Measurements from ENCODE around the gene C1orf198.

The C1orf198 gene

DNA sequence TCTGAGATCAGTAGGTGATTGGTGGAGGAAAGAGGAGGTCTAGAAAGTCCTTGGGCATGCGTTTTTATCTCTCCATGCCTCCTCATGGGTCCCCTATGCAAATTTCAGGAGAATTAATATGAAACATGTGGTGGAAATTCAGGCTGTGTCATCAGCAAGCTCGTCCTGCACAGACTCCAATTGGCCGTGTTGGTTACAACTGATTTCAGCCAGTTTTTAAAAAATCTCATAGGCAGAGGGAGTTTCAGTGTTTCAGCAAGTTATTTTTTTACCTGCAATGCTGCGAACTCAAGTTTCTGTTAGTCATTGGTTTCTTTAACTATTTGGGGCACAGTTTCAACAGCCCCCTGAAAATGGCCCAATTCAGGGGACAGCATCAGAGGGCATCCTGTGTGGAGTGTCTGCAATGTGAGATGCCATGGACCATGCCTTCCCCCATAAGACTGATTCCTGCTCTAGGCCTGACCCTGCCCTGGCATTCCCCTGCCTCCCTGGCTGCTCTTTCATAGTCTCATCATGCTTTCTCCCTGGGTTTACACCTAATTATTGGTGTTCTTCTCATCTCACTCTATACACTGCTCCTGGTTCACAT lies 59.9 kb downstream of the C1orf198 start:
- no peak for DNase-seq (ENCODE audit: low spot score)

GRCh38 chr1:230807561-230808280 lies 60.6 kb downstream of the C1orf198 start:
- DNase-seq (ENCODE audit: low spot score) = no peak

- DNase-seq (ENCODE audit: low spot score) = no peak
Observed at GRCh38 chr1:230807029-230807428, 61.3 kb downstream of the C1orf198 start.

GRCh38 chr1:230806552-230806951 lies 61.8 kb downstream of the C1orf198 start:
- DNase-seq (ENCODE audit: low spot score) = no peak

DNA sequence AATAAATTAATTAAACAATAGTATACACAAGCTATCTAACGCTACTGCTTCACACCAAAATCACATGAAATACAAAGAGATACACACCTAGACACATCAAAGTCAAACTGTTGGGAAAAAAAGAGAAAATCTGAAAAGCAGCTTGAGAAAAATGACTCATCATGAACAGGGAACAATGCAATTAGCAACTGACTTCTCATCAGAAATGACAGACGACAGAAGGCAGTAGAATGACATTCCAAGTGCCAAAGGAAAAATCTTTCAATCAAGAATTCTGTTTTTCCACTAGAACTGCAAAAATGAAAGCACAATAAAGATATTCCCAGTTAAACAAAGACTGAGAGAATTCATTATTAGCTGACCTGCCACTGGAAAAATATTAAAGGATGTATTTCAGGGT lies 63.9 kb downstream of the C1orf198 start:
- no peak for DNase-seq (ENCODE audit: low spot score)

GRCh38 chr1:230800891-230801840 lies 67.2 kb downstream of the C1orf198 start:
- DNase-seq (ENCODE audit: low spot score) = no peak

DNA sequence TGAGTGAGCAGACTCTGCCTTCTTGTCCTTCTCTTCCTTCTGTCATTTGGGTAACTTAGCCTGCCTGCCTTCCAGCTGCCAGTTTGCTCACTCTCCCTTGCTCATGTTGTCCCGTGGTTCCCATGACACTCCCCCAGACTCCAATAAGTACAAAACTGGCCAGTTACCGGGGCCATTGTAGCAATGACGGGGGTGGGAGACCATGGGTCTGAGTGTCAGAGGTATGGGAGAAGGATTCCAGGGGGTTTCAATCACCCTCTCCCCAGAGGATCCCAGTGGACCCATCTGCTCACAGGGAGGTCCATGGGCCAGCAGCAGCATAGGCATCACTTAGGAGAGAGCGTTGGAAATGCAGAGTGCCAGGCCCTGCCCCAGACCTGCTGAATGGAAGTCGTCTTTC lies 69.8 kb downstream of the C1orf198 start:
- no peak for DNase-seq (ENCODE audit: low spot score)

DNA sequence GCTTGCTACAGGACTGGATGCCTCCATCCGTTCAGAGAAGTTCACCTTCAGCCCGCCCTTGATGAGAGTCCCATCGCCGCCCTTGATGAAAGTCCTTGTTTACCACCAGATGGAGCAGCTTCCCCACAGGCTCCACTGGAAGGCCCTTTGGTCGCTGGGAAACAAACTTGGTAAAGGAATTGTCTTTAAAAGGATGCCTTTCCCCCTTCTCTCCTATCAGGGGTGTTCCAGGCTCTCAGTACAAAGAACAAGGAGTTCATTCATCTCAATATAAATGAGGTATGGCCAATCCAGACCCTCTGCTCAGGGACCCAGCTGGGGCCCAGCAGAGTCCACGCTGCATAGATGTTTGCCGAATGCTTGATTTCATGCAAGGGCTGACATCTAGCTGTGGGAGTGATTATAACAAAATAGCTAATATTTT lies 70.4 kb downstream of the C1orf198 start:
- DNase-seq (ENCODE audit: low spot score) = peak; percentile 60

DNA sequence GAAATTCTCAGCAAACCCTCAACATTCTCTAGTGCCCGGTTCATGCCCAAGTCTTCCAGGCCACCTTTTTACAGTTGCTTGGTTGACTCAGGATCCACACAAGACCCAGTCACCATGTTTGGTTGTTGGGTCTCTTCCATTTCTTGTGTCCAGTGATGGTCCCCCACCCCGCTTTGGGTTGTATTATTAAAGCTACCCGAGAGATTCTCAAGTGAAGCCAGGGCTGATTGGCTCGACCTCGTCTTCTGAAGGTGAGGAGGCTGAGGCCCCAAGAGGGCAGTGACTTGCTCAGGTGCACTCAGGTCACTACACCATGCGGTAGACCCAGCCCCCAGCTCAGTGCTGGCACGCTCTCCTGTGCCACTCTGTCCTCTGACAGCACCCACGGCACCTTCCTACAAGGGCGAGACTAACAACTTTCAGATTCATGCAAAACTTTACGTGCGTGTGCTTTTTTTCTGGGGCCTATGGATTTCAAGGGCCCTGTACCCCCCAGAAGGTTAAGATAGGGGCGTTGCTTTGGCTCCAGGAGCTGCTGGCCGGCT lies 70.9 kb downstream of the C1orf198 start:
- no peak for DNase-seq (ENCODE audit: low spot score)

- no peak for DNase-seq (ENCODE audit: low spot score)
Observed at GRCh38 chr1:230796626-230797025, 71.7 kb downstream of the C1orf198 start.

DNA sequence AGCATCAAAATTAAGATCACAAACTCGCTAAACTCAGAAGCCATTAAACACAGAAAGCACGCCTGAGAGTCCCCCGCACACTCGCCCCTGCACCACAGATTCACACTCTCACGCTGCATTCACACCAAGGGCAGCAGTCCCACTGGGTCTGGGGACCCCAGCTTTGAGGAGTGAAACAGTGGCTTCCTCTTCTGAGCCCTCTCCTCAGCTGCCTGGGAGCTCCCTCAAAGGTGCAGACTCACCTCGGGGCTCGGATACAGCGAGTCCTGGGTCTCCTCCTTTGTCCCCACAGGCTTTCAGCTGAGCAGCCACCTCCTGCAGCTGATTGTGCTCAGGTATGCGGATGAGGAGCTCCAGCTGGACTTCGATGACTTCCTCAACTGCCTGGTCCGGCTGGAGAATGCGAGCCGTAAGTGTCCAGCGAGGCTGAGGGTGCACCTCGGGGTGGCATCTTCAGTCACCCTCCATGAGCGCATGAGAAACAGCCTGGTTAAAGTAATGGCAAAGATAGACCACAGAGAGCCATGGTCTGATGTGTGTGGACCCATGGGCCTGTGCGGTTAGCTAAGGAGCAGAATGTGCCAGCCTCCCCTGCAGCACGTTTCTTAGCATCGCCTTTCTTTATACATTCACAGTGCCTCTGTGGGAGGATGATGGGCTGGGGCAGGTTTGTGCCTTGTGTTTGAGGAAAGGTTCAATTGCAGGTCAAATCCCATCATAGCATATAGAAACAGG lies 73.3 kb downstream of the C1orf198 start:
- DNase-seq (ENCODE audit: low spot score) = no peak

DNA sequence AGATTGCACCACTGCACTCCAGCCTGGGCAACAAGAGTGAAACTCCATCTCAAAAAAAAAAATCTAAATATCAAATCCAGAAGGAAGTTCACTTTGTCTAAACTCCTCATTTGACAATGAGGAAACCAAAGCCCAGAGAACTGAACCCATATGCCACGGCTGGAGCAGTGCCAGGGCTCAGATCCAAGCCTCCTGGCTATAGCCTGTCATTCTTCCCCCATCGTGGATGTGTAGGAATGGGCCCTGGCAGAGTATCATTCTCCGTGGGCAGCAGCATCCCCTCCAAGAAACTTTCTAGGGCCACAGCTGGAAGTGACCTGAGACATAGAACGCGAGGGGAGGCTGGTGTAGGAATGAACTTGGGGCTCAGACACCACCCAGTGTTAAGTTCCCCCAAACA lies 73.9 kb downstream of the C1orf198 start:
- DNase-seq (ENCODE audit: low spot score) = no peak

DNA sequence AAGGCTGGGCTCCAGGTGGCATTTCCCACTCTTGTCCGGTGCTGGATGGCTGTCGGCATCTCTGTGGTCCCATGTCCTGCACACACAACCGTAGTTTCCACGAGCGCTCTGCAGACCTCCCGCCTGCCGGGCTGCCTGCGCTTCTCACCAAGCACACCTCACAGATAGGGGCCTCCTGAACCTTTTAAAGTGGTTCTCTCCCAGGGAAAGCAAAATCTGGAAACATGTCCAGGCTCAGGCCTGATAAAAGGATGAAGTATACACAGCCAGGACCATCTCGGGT lies 74.9 kb downstream of the C1orf198 start:
- DNase-seq (ENCODE audit: low spot score) = no peak

DNA sequence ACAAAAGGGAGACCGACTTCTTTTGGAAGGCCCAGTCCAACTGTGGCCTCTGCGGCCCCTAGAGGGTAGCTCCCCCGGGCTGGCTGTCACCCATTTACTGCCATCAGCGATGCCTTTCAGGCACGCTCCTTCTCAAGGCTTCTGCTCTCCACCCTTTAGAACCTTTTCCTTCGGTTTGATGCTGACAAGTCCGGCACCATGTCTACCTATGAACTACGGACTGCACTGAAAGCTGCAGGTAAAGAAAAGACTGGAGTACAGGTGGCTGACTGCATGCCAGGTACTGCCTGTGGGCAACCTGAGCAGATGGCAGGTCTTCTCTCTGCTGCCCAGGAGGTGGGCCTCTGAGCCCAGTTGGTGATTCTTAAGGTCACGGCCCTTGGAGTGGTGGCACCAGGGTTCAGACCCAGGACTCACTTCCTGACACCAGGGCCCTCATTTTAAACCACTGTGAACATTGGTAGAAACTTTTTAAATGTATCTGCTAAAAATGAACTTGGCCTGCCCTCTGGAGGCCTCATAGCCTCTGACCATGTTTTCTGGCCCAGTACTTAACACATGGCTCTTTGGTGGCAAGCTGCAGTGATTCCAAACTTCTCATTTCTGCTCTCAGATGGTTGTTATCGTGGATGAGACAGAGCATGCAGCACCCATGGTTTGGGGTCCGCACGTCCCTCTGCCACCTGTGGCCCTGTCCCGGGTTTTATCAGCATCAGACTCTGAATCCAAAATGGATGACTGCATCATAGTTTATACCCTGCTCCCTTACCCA lies 75.4 kb downstream of the C1orf198 start:
- DNase-seq (ENCODE audit: low spot score) = no peak

DNA sequence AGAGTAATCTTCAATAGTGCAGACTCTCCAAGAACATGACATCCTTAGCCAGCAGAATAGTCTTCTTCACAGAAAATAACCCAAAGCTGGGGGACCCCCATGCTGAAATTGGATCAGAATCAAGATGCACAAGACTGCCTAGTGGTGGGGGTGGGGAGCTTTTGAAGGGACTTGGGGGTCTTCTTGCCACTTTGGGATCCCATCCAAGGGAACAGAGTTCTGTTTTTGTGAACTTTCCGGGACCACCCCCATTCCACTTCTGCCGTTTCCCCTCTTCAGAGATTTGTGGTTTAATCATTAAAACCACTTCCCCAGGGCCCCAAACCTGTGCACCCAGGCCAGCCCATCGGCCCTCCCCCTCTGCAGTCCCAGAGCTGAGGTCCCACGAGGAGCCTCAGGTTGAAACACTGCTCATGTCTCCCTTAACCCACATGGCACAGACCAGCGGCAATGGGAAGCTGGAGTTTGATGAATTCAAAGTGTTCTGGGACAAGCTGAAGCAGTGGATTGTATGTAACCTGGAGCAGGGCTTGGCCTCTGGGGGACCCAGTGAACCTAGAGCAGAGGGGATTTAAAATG lies 76.2 kb downstream of the C1orf198 start:
- DNase-seq (ENCODE audit: low spot score) = no peak

DNA sequence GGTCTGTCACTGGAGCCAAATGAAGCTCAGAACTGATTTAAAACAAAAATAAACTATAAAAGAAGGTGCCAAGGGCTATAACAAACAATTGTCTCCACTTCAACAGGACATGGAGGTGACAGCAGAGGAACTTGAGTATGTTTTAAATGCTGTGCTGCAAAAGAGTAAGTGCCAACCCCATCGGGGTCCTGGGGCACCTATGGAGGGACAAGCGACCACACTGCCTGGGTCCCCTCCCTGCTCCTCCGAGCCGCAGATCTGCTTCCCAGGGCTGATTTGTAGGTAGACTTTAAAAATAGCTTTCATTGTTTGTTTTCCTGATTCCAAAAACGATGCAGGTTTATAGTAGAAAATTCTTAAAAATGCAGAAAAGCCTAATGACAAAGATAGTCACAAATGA lies 78.3 kb downstream of the C1orf198 start:
- DNase-seq (ENCODE audit: low spot score) = no peak

DNA sequence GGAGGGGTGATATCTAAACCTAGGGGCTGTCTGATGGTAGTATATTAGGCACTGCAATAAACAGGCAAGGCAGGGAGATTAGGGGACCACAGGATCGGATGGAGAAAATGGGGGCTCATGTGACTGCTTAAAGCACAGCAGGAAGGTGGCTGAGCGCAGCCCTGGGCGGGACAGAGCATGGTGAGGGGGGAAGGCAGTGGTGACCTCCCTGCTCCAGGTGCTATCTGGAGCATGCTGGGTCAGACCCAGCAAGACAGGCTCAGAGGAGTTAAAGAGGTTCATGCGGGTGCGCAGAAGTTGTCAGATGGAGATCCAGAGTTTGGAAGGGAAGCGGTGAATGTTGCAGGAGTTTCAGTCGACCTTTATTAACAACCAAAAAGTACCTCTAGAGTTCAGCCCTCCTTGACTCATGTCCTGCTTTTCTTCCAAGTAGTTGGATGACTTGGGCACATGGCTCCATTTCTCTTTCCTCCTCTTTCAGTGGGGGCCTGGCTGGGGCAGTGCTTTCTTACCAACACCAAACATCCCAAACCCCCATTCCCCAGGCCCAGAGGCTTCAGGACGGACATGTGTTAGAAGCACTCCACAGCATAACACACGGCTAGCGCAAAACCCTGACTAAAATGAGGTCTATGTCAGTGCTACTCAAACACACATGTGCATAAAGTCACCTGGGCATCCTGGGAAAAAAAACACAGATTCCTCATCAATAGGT lies 79.6 kb downstream of the C1orf198 start:
- no peak for DNase-seq (ENCODE audit: low spot score)

- no peak for DNase-seq (ENCODE audit: low spot score)
Observed at GRCh38 chr1:230787471-230787870, 80.8 kb downstream of the C1orf198 start.

All from HuH-7.5 (cell line).